HG02870 (cell line): Measurements from ENCODE around the gene CACHD1.

ENCODE experiments used
- ATAC-seq: cut with Tn5 transposase; IDR thresholded peaks from one replicate; pipeline ENCODE4 v1.9.1; 2021; ENCODE audit warnings: mild to moderate bottlenecking, moderate library complexity; ENCODE audit not compliant: unreplicated experiment

CACHD1 gene

DNA sequence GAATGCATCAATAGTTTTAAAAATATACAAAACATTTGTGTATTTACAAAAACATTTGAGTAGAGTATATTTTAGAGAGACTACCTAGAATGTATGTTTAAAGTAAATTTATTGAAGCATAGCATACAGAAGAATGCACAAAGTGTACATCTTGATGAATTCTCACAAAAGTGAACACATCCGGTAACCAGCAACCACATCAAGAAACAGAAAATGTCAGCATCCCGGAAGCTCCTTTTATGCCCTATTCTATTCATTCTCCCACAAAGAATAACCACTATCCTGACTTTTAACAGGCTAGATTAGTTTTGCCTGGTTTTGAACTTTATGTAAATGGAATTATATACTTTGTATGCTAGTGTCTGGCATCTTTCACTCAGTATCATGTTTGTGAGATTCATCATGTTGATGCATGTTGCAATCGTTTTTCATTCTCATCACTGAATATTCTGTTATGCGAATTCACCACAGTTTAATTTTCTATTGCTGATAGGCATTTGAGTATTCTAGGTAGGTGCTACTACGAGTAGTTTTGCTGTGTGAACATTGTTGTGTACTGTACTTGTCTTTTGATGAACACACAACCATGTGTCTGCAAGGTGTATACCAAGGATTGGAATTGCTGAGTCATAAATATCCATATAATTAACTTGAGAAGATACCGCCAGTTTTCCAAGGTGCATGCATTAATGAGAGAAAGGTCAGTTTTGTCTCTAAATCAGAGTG lies 75.4 kb downstream of the CACHD1 start:
- no peak for ATAC-seq

GRCh38 chr1:64546013-64546412 lies 76.1 kb downstream of the CACHD1 start:
- no peak for ATAC-seq

GRCh38 chr1:64549464-64550239 lies 79.7 kb downstream of the CACHD1 start:
- ATAC-seq: no peak

GRCh38 chr1:64550510-64550909 lies 80.6 kb downstream of the CACHD1 start:
- ATAC-seq: no peak

DNA sequence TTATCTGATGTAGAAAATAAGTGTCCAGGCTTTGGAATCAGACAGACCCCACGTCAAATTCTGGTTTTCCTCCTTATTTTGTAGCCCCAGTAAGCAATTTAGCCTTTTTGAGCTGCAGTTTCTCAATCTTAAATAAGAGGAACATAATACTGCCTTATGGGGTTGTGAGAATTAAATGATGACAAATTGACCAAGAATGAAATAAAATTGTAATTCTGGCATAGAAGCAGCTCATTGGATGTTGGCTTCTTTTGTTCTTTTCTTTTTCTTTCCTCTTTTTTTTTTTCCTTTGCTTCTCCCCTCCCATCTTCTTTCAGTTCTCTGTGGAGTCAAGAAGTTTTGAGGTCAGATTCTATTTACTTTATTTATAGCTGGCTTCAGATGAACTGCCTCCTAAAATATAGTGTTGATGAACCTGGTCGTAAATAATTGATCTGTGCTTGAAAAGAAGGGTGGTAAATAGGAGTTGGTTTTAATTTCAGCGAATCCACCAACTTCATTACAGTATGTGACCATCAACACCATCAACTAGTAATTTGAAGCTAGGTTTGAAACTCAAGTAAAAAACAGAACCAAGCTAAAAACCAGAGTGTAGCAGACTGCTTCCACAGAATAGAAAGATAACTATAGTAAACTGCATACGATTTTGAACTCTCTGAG lies 81.1 kb downstream of the CACHD1 start:
- ATAC-seq: no peak

GRCh38 chr1:64553285-64553684 lies 83.4 kb downstream of the CACHD1 start:
- ATAC-seq: no peak

GRCh38 chr1:64555947-64556346 lies 86.0 kb downstream of the CACHD1 start:
- no peak for ATAC-seq

- no peak for ATAC-seq
Observed at GRCh38 chr1:64561993-64562392, 92.1 kb downstream of the CACHD1 start.

DNA sequence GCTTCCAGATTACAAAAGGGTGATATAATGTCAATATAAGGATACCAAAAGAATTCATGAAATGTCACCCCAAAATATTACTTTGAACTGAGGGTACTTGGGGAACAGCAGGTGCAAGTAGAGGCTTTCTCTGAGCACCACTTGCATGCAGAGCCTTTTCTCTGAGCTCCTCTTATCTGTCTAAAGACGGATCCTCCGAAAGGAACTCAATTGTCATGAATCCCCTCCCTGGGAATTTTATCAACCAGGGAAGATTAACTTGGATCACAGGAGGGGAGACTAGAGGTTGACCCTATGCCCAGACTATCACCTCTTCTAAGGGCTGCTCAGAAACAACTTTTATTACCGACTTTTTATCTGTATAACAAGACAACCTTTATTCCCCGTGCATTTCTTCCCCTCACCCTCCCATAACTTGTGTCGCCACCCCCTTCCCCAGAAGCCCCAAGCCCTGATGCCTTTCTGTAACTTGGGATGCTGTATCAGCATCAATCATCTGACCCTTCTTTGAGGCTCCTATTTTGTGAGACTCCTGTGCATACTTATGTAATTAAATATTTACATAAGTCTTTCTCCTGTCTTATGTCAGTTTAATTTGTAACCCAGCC lies 94.1 kb downstream of the CACHD1 start:
- ATAC-seq: no peak

DNA sequence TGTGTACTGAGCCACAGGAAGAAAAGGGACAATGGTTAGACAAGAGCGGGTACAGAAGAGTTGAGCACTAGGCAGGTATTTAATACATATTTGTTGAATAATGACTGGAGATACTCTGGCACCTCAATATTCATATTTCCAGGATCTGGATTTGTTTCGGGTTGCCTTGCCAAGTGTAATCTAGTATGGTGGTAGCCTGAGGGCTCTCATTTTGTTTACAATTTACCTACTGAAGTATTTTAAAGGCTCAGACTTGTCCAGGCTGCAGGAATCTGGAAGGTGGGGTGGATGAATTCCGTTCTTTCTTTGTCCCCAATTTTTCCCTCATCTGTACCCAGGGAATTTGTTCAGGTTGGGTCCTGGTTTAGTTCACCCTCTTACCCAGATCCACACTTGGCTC lies 95.0 kb downstream of the CACHD1 start:
- ATAC-seq: no peak

DNA sequence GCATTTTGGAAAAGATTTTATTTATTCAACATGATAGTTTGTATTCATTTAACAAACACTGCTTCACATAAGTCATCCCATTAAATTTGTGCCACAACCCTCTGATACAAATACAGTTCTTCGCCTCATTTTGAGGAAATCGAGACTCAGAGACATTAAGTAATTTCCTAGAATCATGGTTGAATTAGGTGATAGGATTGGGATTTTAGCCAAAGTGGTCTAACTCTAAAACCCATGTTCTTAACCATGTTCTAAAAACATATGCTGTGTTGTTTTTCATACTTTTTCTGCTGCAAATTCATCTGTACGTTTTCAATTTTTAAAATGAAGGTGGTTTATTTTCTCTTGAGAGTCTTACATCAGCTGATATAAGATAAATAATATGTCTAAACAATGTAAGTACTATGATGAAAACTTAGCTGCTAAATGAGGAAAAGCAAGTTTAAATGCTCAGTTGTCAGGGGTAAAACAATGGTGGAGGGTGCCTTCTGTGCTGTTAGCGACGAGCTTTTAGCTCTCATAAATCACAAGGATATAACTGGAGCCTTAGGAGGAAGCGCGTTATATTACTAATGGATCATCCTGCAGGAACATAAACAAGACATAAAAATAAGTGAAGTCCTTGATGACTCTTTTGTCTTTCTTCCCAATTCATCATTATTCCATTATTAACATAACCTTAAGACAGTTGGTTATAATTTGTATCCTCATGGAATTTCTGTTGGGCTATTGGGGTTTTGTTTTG lies 97.7 kb downstream of the CACHD1 start:
- ATAC-seq: no peak

- no peak for ATAC-seq
Observed at GRCh38 chr1:64568171-64568450, 98.2 kb downstream of the CACHD1 start.

GRCh38 chr1:64569411-64569810 lies 99.5 kb downstream of the CACHD1 start:
- no peak for ATAC-seq

DNA sequence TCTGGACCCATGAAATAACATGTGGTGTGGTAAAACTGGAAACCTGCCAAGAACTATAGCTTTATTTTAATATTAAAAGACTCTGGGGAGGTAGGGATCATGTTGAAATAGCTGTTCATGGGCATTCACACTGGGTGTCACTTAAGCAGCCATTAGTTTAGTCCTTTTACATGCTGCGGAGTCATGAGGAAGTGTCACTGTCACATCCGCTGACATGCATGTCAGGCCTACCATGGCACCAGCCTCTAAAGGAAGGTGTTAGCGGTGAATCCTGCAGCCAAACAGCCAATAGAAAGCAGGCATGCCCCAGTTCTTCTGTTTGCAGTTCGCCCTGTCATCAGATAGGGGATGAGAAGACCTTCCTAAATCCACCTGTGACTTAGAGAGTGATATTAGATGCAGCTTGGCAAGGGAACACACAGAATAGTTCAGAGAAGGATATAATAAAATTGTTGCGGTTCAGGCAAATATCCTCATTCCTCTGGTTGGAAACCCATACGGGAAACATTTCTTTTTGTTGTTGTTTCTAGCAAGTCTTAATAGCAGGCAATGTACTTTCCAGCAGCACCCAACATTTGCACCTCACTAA lies 100.4 kb downstream of the CACHD1 start:
- ATAC-seq: no peak

GRCh38 chr1:64572222-64572900 lies 102.4 kb downstream of the CACHD1 start:
- no peak for ATAC-seq

GRCh38 chr1:64574301-64574700 lies 104.4 kb downstream of the CACHD1 start:
- no peak for ATAC-seq

GRCh38 chr1:64575881-64576676 lies 106.2 kb downstream of the CACHD1 start:
- ATAC-seq: no peak

GRCh38 chr1:64578270-64578973 lies 108.5 kb downstream of the CACHD1 start:
- no peak for ATAC-seq

- ATAC-seq: no peak
Observed at GRCh38 chr1:64579767-64580166, 109.8 kb downstream of the CACHD1 start.
